Renal cortex interstitium (tissue), 11 donors: ENCODE results near the gene RGMA. TPM values are rescaled to one million over a fixed set of nuclear protein-coding genes. Genes with fewer than 3 reads are reported as not detected.

Experiments used
- DNase-seq, 11 donors: peaks; one replicate each; pipeline ENCODE4 v3.0.0-alpha.2; 2013; ENCODE audit warnings: low read depth in 9 of 11, low spot score in 4 of 11; ENCODE audit errors: extremely low read depth in 1 of 11
- polyA plus RNA-seq, 3 donors: library from polyadenylated mRNA; unstranded; fragments of 120-200 nt; gene quantifications; one replicate each; pipeline ENCODE4 v1.2.1, GENCODE V29; 2013; ENCODE audit not compliant: insufficient read length in 3 of 3

RGMA gene
- polyA plus RNA-seq, 3 donors = 8.6 to 12.2 (median 10.2) TPM

DNA sequence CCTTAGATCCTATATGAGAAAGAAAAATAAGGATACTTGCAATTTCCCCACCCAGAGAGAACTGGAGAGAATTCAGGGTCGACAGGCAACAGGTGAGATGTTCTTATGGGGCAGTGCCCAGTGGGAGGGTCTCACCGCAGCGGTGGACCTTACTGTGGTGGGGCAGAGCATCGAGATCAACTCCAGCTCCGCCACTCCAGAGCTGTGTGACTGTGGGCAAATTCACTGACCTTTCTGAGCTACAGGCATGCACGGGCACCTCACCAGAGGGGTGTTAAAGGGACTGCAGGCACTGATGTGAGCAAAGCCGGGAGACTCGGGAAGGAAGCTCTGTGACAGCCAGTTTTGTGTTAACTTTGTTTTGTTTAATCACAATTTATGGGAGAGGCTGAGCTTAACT, 30.9 kb downstream of the RGMA start:
- no peak for DNase-seq

- no peak for DNase-seq
These were observed 31.4 kb downstream of the RGMA start for GRCh38 chr15:93057618-93058017.

- DNase-seq = no peak
These were observed 32.2 kb downstream of the RGMA start for GRCh38 chr15:93056836-93057235.

DNA sequence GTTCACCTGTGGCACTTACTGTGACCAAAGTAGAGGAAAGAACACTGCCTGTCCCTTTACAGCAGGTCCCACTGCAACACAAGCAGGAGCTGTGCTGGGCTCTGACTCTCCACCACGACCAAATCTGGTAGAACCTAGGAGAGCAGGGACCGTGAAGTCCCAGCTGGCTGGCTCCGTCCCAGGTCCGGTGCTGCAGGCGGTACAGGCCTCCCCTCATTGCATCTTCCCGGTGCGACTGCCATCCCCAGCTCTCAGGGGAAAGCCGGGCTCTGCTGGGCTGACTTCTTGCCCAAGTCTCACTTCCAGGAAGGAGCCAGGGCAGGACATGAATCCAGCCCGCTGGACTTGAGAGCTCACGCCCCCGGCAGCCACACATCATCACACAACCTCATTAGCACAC, 33.8 kb downstream of the RGMA start:
- no peak for DNase-seq

DNA sequence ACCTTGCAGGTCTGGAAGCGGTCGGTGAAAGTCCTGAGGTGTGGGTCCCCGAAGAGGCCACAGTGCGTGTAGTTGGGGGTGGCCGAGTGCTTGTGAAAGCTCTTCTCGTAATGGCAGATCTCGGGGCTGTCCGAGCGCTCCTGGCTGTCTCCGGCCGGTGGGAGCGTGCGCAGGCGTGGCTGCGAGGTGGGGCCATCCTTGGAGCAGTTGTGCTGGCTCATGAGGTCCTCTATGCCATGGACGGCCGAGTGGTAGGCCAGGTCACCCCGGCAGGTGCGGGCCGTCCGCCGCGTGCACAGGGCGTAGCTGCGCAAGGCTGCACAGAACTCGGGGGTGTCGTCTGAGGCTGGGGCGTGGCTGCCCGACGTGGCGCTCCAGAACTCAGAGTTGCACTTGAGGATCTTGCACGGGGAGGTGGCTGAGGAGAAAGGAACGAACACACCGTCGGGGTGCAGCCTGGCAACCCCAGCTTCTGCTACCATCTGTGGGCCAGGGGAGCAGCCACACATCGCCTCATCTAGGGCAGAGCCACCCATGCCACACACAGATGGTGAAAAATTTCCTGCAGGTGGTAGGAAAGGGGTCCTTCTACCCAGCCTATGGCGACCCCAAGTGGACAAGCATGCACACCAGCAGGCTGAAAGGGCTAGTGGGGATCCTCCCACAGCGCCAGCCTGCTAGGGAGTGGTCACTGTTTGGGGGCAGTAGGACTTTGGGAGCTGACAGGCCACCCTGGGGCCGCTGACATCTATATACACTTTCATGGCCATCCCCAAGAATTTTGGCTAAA, 36.7 kb downstream of the RGMA start:
- no peak for DNase-seq

DNA sequence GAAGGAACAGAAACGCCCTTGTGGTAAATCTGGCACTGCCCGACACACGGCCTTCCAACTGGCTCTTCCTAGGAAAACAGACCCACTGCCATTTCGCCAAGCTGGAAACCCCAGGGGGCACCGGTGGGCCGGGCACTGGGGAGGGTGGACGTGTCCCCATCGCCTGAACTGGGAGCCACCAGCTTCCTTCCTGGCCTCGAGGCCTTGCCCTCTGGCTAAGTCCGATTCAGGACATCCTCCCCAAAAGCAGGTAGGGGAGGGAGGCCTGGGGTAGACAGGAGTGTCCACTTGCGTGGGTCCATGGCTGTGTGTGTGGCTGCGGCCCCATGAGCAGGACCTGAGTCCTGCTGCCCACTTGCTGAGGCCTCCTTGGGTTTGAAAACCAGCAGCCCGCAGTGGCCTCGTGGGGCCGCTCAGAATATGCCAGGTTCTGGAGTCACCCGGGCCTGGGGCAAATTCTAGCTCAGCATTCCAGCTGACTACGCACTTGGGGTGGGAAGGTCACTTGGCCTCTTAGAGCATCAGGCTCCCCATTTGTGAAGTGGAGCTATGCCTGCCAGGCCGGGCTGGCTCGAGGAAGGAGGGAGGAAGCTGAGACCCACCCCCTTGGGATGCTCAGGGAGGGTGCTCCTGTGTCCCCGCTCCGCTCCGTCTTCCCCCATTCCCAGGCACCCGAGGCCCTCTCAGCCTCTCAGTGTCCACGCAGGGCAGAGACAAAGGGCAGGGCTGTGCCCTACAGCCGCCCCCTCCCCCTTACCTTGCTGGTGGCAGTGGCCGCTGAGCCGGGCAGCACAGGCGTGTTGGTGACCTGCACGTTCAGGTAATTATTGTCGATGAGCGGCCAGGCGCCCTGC, 37.5 kb downstream of the RGMA start:
- DNase-seq = no peak

GRCh38 chr15:93050648-93051047, 38.4 kb downstream of the RGMA start:
- DNase-seq = no peak

DNA sequence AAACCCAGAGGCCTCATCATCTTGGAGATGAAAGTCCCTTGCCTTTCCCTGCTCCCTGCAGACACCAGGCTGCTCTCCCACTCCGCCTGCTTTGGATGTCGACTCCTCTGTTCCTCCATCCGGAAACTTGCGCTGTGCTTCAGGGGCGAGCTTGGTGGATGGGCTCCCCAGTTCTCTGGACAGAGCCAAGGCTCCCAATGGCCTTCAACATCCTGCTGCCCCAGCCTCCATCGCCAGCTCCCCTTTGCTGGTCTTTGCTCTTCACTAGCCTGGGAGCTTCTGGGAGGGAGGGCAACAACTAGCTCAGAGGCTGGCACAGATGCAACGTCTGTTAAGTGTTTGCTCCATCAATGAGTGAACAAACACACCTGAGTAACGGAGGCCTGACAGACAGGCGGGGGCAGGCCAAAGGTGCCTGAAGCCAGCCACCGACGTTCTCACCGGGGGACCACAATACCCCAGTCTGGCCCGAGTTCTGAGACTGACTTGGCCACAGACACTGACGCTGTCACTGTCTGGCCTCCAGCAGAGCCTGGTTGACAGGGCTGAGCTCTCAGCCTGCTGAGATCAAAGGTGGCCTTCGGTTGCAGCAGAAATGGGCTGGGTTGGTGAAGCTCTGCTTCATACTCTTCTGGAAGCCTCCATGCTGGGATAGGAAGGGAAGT, 39.0 kb downstream of the RGMA start:
- DNase-seq = no peak

DNA sequence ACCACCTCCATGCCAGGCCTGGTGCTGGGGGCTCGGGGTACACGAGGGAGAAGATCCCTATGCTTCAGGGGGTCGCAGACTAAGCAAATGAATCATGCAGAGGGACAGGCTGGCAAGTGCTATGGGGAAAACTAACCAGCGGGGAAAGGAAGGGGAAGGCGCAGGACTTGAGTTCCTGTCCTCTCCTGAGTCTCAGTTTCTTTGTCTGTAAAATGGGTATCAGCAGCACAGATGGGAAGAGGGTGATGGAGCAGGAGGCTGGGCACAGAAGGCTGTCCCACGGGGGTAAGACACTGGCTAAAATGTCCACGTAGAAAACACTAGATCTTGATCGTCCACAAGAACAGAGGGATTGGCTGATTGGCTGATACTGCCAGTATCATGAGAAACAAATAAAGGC, 39.8 kb downstream of the RGMA start:
- DNase-seq = no peak

- DNase-seq = no peak
These were observed 40.3 kb downstream of the RGMA start for GRCh38 chr15:93048759-93049161.

DNA sequence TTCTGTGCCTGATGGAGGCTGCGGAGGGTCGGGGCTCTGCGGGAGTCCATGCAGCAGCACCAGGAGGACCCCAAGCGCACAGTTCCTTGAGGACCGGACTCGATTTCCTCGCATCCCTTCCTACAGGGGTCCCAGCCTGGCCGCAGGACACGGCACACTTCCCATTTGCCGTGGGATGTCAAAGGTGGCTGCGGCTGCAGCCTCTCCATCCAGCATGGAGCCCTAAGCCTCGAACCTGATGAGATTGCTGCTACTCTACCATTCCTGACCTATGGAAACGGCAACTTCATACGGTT, 40.6 kb downstream of the RGMA start:
- DNase-seq = no peak

GRCh38 chr15:93047621-93048425, 41.2 kb downstream of the RGMA start:
- no peak for DNase-seq

- no peak for DNase-seq
These were observed 42.3 kb downstream of the RGMA start for GRCh38 chr15:93046721-93047120.

DNA sequence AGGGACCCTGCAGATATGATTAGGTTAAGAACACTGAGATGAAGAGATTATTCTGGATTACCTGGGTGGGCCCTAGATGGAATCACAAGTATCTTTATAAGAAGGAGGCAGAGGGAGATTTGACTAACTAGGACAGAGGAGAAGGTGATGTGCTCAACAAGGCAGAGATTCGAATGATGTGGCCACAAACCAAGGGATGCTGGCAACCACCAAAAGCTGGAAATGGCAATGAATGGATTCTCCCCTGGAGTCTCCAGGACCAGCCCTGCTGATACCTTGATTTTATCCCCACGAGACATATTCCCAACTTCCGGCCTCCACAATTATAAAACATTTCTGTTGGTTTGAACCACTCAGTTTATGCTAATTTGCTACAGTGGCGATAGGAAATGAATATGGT, 42.9 kb downstream of the RGMA start:
- no peak for DNase-seq

- no peak for DNase-seq
These were observed 43.7 kb downstream of the RGMA start for GRCh38 chr15:93045191-93045785.

DNA sequence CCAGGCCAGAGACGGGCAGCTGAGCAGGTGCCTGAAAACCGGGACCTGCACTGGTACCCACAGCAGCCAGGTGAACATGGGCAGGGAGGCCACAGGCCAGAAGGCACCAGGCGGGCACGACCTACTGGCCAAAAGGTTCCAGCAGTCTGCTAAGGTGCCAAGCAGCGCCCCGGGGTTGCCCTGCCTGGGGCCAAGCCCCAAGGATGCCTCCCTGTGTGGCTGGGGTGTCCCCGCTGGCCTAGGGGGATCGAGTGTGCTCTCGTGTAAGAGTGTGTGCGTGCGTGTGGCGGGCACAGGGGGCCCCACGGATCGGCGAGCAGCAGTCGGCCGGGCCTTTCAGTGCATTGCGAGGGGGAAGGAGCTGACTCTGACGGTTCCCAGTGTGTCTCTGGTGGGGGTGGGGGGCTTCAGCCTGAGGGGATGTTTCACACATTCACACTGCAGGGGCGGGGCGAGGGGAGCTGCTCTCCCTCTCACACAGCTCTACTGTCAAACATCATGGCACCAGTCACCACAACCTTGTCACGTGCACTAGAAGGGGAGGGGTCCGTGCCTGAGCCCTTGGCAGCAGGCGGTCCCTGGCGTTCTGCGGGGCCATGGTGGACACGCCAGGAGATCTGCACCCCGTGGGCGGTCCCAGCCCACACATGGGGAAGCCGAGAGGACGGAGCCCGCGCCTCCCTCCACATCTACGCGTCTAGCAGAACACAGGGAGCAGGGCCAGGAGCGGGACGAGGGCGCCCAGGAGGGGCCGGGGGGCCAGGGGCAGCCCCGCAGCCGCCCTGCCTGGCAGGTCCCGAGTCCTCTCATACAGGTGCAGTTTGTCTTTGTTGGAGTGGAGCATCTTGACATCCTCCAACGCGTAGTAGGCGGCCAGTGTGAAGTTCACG, 44.5 kb downstream of the RGMA start:
- DNase-seq = no peak

- no peak for DNase-seq
These were observed 45.2 kb downstream of the RGMA start for GRCh38 chr15:93043621-93044300.
